Bronchial epithelial cell (primary cell): ENCODE measurements around the gene FAM185A. TPM values are rescaled to one million over a fixed set of nuclear protein-coding genes. Genes with fewer than 3 reads are reported as not detected.
"Not testable (repeated sequence)": the region's sequence is repeated elsewhere in the genome, so short reads cannot be mapped to it uniquely, and the experiment has no call there.

Source experiments
- DNase-seq: peaks from one replicate; pipeline ENCODE4 v3.0.0-alpha.2; 2010; ENCODE audit warnings: low read depth
- FAIRE-seq: peaks from 2 replicates; lab custom pipeline; 2011; peaks lifted over from hg19 to GRCh38; lab: Jason Lieb, UNC
- H3K27me3 ChIP-seq: 2 replicates; pipeline ENCODE4 v1.5.1; 2011; ENCODE audit warnings: low read length; ENCODE audit not compliant: control insufficient read depth, insufficient read depth
- H3K36me3 ChIP-seq: 2 replicates; pipeline ENCODE4 v1.5.1; 2011; ENCODE audit warnings: low read length; ENCODE audit not compliant: control insufficient read depth, insufficient read depth
- H3K4me3 ChIP-seq: 2 replicates; pipeline ENCODE4 v1.5.1; 2011; ENCODE audit warnings: mild to moderate bottlenecking, low read depth, low read length, control low read depth
- total RNA-seq: library from RNA; depleted of rRNA; stranded (reverse); fragments of >200 nt; gene quantifications from 2 replicates; pipeline ENCODE4 v1.2.1, GENCODE V29; 2014
- TF ChIP-seq, protein P1 (sequence below): IDR thresholded peaks from 2 replicates; pipeline ENCODE4 v1.5.1; 2011; ENCODE audit warnings: mild to moderate bottlenecking, moderate library complexity, low read length, control low read depth, inconsistent platforms; ENCODE audit not compliant: insufficient read depth, severe bottlenecking

Gene FAM185A
- total RNA-seq, 1 donor from 2014 or later: 9.2 TPM

DNA sequence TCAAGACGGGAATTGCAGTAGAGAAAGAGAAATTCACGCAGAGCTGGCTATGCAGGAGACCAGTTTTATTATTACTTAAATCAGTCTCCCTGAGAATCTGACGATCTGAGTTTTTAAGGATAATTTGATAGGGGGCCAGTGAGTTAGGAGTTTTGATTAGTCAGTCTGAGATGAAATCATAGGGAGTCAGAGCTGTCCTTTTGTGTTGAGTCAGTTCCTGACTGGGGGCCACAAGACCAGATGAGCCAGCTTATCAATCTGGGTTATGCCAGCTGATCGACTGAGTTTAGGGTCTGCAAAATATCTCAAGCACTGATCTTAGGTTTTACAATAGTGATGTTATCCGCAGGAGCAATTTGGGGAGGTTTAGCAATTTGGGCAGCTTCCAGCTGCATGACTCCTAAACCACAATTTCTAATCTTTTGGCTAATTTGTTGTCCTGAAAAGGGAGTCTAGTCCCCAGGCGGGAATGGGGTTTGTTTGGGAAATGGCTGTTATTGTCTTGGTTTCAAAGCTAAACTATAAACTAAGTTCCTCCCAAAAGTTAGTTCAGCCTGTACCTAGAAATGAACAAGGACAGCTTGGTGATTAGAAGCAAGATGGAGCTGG, 47.3 kb downstream of the FAM185A start:
- not testable (repeated sequence) for FAIRE-seq, DNase-seq, H3K27me3 ChIP-seq, H3K36me3 ChIP-seq, H3K4me3 ChIP-seq

DNA sequence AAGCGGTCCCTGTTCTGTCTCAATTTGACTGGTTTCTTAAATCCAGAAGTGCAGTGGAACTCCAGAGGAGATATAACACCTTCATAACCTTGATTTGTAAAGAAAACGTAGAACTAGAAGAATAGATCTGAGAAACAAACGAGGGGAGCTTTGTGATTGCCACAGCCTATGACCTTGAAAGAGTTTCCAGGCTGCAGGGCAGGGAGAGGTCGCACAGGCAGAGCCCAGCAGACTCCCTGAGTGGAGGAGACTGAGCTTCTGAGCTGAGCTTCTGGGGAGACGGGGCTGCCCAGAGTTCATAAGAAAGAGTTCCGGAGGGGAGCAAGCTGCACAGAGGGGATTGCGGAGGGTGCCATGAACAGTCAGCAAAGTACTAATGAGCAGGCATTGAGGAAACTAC, 57.8 kb downstream of the FAM185A start:
- H3K36me3 ChIP-seq: no peaks in the 10 kb centered on the region
- H3K4me3 ChIP-seq: no peak overlapping the region
- TF ChIP-seq, protein P1, sequence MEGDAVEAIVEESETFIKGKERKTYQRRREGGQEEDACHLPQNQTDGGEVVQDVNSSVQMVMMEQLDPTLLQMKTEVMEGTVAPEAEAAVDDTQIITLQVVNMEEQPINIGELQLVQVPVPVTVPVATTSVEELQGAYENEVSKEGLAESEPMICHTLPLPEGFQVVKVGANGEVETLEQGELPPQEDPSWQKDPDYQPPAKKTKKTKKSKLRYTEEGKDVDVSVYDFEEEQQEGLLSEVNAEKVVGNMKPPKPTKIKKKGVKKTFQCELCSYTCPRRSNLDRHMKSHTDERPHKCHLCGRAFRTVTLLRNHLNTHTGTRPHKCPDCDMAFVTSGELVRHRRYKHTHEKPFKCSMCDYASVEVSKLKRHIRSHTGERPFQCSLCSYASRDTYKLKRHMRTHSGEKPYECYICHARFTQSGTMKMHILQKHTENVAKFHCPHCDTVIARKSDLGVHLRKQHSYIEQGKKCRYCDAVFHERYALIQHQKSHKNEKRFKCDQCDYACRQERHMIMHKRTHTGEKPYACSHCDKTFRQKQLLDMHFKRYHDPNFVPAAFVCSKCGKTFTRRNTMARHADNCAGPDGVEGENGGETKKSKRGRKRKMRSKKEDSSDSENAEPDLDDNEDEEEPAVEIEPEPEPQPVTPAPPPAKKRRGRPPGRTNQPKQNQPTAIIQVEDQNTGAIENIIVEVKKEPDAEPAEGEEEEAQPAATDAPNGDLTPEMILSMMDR: no peak
- FAIRE-seq: no peak
- no peaks in the 10 kb centered on the region for H3K27me3 ChIP-seq
- DNase-seq: no peak

DNA sequence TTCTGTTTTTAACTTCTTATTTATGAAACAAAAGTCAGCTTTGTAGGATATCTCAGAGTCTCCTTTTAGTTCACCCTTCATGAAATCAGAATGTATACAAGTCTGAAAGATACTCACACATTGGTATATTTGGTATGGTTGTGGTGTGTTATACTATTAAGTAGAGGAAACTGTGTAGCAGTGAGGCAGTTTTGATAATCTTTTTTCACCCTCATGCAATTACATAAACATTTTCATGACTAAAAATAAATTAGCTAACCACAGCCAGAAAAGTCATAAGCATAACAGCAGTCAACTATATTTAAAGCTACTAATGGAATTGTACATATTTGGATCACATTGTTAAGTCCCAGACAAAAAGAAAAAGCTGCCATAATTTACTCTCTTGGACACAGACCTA, 62.1 kb downstream of the FAM185A start:
- FAIRE-seq (no peak), DNase-seq (no peak)
- H3K4me3 ChIP-seq: no peak overlapping the region
- H3K27me3 ChIP-seq: peaks cover 1% of the 10 kb centered on the region
- H3K36me3 ChIP-seq: no peaks in the 10 kb centered on the region
- TF ChIP-seq, protein P1: no peak

DNA sequence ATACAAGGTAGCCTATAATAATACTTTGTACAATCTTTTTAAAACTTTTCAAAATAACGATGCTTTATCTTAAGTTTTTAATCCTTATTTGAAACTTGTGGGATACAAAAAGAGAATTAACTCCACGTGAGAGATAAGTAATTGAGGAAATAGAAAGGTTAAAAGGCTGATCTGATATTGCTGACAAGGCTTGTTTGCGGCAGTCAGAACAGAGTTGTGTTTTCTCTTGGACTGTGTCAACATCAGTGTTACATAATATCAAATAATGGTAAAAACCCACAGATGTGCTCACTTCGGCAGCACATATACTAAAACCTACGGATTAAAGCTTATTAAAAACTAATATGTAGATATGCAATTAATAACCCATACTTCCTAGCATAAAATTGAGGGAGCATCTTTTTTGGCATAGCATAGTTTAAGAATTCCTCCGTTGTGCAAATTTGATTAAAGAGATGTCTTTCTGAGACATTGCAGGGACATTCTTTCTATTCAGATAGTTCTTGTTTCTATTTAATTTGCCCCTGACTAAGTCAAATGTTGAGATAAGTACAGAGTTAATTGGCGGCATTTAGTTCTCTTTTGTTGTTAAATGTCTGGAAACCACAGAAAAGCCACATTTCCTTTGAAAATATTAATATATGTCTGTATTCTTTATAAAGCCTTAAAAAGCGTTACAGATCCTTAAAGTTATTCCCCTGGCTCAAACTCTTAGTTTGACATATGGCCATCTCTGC, 63.3 kb downstream of the FAM185A start:
- FAIRE-seq: no peak

DNA sequence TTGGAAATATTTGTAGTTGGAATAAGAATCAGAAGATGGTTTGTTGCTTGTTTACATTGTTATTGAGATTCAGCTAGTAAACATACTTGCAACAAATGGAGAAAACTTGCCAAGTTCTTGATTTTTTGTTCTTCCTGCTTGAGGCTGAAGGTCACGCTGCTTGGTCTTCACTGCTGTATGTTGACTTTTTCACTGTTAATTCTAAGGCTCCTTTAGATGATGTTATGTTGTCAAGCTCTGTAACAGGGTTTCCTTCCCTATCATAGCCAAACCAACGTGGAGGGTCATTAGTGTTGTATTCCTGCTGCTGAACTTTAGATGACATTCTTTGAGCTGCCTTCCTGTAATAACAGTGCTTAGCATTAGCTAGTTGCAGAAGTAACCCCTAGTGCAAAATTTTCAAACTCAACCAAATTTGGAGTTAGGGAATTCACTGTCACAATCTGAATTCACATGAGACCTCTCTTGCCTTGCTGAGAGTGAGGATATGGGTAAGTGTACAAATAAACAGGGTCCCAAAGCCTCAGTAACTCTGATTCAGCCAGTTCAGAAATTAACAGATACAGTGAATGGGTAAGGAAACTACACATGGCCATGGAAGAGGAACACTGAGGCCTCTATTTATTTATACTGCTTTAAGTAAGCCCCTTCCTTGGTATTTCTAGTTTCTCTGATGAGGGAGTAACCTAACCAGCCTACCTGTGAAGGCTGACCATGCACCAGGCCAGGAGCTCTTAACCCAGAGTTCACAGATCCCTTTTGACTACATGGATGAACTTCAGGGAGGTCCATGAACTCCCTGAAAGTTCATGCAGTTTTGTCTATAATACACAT, 64.6 kb downstream of the FAM185A start:
- TF ChIP-seq, protein P1: no peak
- Histone ChIP-seq H3K4me3 (no peak overlapping the region), H3K36me3 (no peaks in the 10 kb centered on the region), H3K27me3 (peaks cover 1% of the 10 kb centered on the region)
- DNase-seq (no peak), FAIRE-seq (no peak)

More for the DNA sequence above, 63.3 kb downstream of the FAM185A start:
- TF ChIP-seq, protein P1: no peak
- DNase-seq: no peak
- Histone ChIP-seq H3K36me3 (no peaks in the 10 kb centered on the region), H3K27me3 (peaks cover 1% of the 10 kb centered on the region), H3K4me3 (no peak overlapping the region)

DNA sequence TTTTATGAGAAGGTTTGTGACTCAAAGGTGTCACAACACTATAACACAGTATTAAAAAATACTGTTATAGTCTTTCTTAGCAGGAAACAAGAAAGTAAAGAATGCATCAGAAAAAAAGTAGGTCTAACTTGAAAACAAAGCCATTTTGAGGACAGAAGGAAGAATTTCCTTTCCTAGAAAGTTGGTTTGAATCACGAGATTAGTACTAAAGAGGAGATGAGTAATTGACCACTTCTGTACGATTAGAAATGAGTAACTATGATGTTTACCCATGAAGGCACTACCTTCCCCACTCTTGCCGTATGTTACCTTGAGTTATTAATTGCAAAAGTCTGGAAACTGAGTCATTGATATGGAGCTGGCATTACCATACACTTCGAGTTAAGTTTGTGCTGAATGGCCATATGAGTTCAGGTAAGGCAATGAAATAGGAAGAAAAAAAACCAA, 65.2 kb downstream of the FAM185A start:
- Histone ChIP-seq H3K4me3 (no peak overlapping the region), H3K36me3 (no peaks in the 10 kb centered on the region), H3K27me3 (peaks cover 1% of the 10 kb centered on the region)
- peak; percentile 97 for DNase-seq
- TF ChIP-seq, protein P1: no peak
- no peak for FAIRE-seq
